CD4-positive, alpha-beta T cell treated with Interleukin-17A for 4 hours (primary cell): Measurements from ENCODE around the gene LYSMD3.

Experiments used
- DNase-seq: peaks from one replicate; pipeline ENCODE4 v3.0.0-alpha.2; 2020; ENCODE audit warnings: mixed read lengths

LYSMD3 gene

GRCh38 chr5:90547072-90547536 is 17.7 kb upstream of the LYSMD3 start:
- no peak for DNase-seq

- DNase-seq = no peak
These were observed 16.9 kb upstream of the LYSMD3 start for GRCh38 chr5:90546216-90546837.

GRCh38 chr5:90545511-90545910 is 16.1 kb upstream of the LYSMD3 start:
- no peak for DNase-seq

GRCh38 chr5:90542827-90543519 is 13.6 kb upstream of the LYSMD3 start:
- DNase-seq = no peak

GRCh38 chr5:90534922-90535321 is 5.5 kb upstream of the LYSMD3 start:
- DNase-seq = no peak

GRCh38 chr5:90533794-90534193 is 4.4 kb upstream of the LYSMD3 start:
- DNase-seq = no peak

- no peak for DNase-seq
These were observed 1.5 kb upstream of the LYSMD3 start for GRCh38 chr5:90530736-90531487.

GRCh38 chr5:90529939-90530677 is 724 bp upstream of the LYSMD3 start:
- peak; percentile 70 for DNase-seq

GRCh38 chr5:90528601-90529193 is 687 bp downstream of the LYSMD3 start:
- peak; percentile 9 for DNase-seq

GRCh38 chr5:90519081-90519480 is 10.3 kb downstream of the LYSMD3 start:
- no peak for DNase-seq

GRCh38 chr5:90518661-90519060 is 10.7 kb downstream of the LYSMD3 start:
- DNase-seq = no peak

GRCh38 chr5:90514520-90514919 is 14.9 kb downstream of the LYSMD3 start:
- DNase-seq = no peak

- no peak for DNase-seq
These were observed 18.9 kb downstream of the LYSMD3 start for GRCh38 chr5:90510438-90510837.

GRCh38 chr5:90506221-90506620 is 23.2 kb downstream of the LYSMD3 start:
- no peak for DNase-seq

GRCh38 chr5:90504743-90505142 is 24.6 kb downstream of the LYSMD3 start:
- no peak for DNase-seq

GRCh38 chr5:90503596-90503995 is 25.8 kb downstream of the LYSMD3 start:
- no peak for DNase-seq

- no peak for DNase-seq
These were observed 34.2 kb downstream of the LYSMD3 start for GRCh38 chr5:90495146-90495545.

- no peak for DNase-seq
These were observed 35.3 kb downstream of the LYSMD3 start for GRCh38 chr5:90494043-90494442.

GRCh38 chr5:90488791-90489190 is 40.6 kb downstream of the LYSMD3 start:
- no peak for DNase-seq

- DNase-seq = no peak
These were observed 44.8 kb downstream of the LYSMD3 start for GRCh38 chr5:90484540-90484939.

- DNase-seq = no peak
These were observed 46.2 kb downstream of the LYSMD3 start for GRCh38 chr5:90483206-90483605.

GRCh38 chr5:90480699-90481098 is 48.7 kb downstream of the LYSMD3 start:
- no peak for DNase-seq
